Purkinje cell (primary cell): ENCODE data around the gene NKAIN4. TPM values are rescaled to one million over a fixed set of nuclear protein-coding genes. Genes with fewer than 3 reads are reported as not detected.

Experiments used
- polyA plus RNA-seq: library from polyadenylated mRNA; unstranded; fragments of >200 nt; fragmentation: Nextera tagmentation; gene quantifications from 2 replicates; pipeline ENCODE4 v1.2.1, GENCODE V29; 2014

Gene NKAIN4
- 1.3 and 2.3 TPM in 2 replicates for polyA plus RNA-seq

DNA sequence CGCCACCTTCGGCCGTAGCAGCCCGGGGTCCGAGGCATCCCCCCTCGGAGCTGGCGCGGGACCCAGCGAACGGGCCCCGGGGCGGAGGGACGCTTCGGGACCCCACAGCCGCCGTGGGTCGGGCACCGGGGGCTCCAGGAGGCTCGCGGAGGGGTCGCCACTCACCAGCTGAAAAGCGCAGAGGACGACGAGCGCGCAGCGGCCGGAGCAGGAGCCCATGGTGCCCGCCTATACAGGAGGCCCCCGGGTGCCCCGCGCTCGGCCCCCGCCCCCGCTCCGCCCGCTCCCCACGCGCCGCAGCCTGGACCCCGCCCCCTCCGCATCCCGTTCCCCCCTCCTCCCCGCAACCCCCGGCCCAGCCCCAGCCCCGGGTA, at the start of gene NKAIN4:
NKAIN4 (minus strand) TSS at position 232 of the 374 bp plus-strand sequence; CDS start at position 219, 13 bp downstream.

DNA sequence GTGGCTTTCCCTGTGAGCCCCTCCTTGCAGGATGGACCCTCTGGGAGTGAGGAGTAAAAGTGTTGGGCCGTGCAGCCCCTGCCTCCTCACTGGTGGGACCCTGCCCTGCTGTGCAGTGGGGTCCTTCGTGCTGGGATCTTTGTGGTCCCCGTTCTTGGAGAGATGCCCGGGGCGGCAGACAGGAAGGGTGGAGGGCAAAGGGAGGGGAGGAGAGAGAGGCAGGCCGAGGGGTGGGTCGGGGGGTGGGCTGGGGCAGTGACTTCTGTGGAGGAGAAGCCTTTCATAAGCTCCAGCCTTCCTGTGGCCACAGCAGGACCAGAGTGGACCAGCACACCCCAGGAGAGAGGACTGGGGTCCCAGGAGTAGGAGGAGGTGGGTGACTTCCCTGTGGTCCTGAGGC, 38.6 kb upstream of the NKAIN4 start, which contains the start of gene COL20A1:
COL20A1 (plus strand) TSS at position 283 of the 400 bp plus-strand sequence. CDS start 1,922 bp downstream, outside the sequence.

DNA sequence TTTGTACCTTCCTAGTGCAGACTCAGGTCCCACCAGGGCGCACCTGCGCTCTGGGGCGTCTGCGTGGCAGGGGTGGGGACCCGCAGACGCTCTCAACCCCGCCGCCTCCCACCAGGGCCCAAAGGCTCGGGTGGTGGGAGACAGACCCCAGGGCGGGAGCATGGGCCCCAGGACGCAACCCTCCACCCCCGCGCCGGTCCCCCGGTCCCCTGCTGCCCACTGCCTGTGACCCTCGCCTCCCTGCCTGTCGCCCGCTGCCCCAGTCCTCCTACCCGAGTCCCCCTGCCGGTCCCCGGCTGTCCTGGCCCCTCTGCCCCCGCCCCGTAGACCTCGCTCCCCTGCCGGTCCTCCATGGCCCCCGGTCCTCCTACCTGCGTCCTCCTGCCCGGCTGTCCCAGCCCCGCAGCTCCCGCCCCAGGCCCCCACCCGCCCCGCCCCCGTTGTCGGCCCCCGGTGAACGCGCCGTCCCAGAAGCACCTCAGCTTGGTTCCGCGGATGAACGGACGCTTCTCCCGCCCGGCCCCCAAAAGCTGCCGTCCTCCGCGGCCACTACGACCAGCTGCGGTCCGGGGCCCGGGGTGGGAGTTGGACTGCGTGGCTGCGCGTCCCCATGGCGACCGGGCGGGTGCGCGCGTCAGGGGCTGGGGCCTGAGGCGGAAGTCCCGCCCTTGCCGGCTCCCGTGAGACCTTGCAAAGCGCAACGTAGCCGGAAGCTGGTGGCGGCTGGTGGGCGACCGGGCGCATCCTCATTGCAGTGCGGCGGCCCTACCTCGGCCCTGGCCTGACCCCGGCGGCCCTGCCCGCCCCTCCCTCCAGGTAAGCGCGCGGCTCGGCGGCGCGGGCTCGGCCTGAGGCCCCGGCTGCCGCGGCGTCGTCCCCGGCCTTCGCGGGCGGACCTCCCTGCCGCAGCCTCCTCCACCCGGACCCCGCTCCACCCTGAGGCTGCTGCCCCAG, 18.1 kb upstream of the NKAIN4 start, which contains the start of gene ARFGAP1:
ARFGAP1 (plus strand) TSS at position 709 of the 954 bp plus-strand sequence. CDS start 2,768 bp downstream, outside the sequence.

DNA sequence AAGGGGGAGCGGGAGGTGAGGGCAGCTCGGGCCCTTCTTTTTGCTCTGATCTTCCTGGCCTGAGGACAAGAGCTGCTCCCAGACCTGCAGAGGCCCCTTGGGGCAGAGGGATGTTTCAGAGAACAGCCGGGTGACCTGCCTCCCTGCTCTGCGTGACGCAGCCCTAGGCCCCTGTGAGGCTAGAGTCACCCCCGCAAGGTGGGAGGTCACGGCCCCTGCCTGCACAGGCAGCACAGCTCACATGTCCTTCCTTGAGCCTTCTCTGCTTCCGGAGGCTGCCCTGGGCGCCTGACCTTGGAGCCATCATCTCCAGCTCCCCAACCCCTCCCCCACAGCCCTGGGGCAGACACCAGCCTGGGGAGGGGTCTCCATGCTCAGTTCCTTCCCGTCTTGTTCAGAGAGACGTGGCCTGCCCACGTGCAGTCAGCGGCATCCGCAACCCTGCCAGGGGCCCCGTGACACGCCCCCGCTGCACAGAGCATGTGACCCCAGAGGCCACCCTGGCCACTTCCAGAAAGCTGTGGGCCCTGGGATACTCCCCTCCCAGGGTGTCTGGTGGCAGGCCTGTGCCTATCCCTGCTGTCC, 18.8 kb downstream of the NKAIN4 start, which contains the start of gene BIRC7:
BIRC7 (plus strand) TSS at position 507 of the 585 bp plus-strand sequence. CDS start 192 bp downstream, outside the sequence.

DNA sequence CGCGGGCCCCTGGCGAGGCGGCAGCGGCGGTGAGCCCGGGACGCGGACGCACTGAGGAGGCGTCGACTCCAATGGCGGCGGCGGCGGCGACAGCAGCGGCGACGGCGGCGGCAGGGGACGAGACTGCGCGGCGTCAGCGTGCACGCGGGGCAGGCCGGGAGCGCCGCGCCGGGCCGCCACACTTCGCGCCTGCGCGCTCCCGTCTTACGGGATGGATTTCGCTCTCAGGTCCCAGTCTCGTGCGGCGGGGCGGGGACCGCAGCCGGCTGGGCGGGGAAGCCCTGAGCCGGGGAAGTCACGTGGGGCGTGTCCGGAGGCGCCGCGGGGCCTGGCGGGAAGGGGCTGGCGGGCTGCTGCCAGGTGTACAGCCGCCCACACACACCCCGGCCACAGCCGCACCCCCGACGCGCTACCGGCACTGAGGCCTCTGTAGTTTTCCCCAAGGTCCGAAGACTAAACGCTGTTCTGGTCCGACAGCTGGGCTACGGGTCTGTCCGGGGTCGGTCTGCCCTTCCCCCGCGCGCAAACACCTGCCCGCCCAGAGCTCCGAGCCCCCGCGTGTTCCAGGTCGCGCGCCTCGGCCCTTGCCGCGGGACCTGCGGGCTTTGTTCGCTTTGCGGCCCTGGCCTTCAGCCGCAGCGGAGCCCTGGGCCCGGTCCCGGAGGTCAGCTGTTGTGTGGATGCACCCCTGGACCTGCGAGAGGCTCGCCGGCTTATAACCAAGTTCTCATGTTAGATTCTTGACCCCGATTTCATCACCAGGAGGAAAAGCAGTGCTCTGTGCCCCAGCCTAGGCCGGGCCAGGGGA, 38.0 kb downstream of the NKAIN4 start, which contains the start of gene YTHDF1:
YTHDF1 (minus strand) TSS at position 91 of the 808 bp plus-strand sequence. CDS start 239 bp downstream, outside the sequence.

Other genes starting within 250 kb of the NKAIN4 start
- gene BHLHE23, start 247.5 kb downstream of the NKAIN4 start, polyA plus RNA-seq: not detected in 2 replicates
- gene YTHDF1, start 38.3 kb downstream of the NKAIN4 start, polyA plus RNA-seq: 12.3 and 12.9 TPM in 2 replicates
- gene BIRC7, start 18.6 kb downstream of the NKAIN4 start, polyA plus RNA-seq: not detected in 2 replicates
- gene ARFGAP1, start 18.4 kb upstream of the NKAIN4 start, polyA plus RNA-seq: 0.17 and 2.2 TPM in 2 replicates
- gene COL20A1, start 38.7 kb upstream of the NKAIN4 start, polyA plus RNA-seq: 0.59 and 1.3 TPM in 2 replicates
- gene CHRNA4, start 106.9 kb upstream of the NKAIN4 start, polyA plus RNA-seq: 2.4 and 2.5 TPM in 2 replicates
- 8.7 and 11.4 TPM in 2 replicates for gene KCNQ2, start 218.2 kb upstream of the NKAIN4 start, polyA plus RNA-seq
- 13.6 and 15.1 TPM in 2 replicates for gene EEF1A2, start 244.6 kb upstream of the NKAIN4 start, polyA plus RNA-seq